HepG2 (cell line): ENCODE measurements around the gene IL12B. TPM values are rescaled to one million over a fixed set of nuclear protein-coding genes. Genes with fewer than 3 reads are reported as not detected.

Experiments used
- AFF4 ChIP-seq: sonication (generic); formaldehyde crosslinking; IDR thresholded peaks from 2 replicates; pipeline ENCODE4 v1.4.0; 2020; ENCODE audit warnings: missing genetic modification reagents
- CENPBD1 ChIP-seq: sonication (generic); formaldehyde crosslinking; IDR thresholded peaks from 2 replicates; pipeline ENCODE4 v1.8.0; 2022; ENCODE audit warnings: missing genetic modification reagents, low read depth, mild to moderate bottlenecking, borderline replicate concordance
- FOSL2 ChIP-seq: sonication (generic); formaldehyde crosslinking; IDR thresholded peaks from 2 replicates; pipeline ENCODE4 v1.4.0; 2020; ENCODE audit warnings: missing genetic modification reagents
- GMEB2 ChIP-seq: IDR thresholded peaks from 2 replicates; pipeline ENCODE4 v1.6.1; 2016; ENCODE audit warnings: missing biosample characterization, missing genetic modification reagents, low read depth
- RARG ChIP-seq: sonication (generic); formaldehyde crosslinking; IDR thresholded peaks from 2 replicates; pipeline ENCODE4 v1.4.0; 2020; ENCODE audit warnings: low read depth, mild to moderate bottlenecking, missing genetic modification reagents
- ZNF646 ChIP-seq: sonication (generic); formaldehyde crosslinking; IDR thresholded peaks from 2 replicates; pipeline ENCODE4 v1.9.0; 2021; ENCODE audit warnings: mild to moderate bottlenecking, missing genetic modification reagents
- ZSCAN20 ChIP-seq: sonication (generic); formaldehyde crosslinking; IDR thresholded peaks from 2 replicates; pipeline ENCODE4 v1.4.0; 2020; ENCODE audit warnings: missing genetic modification reagents, mild to moderate bottlenecking, borderline replicate concordance
- polyA plus RNA-seq, 8 experiments: library from polyadenylated mRNA; depleted of rRNA in 3 of 8; stranded (reverse) in 7 of 8; unstranded in 1 of 8; fragments of >200 nt; fragmentation: Illumina TruSeq in 4 of 8; extraction: Trizol in 4 of 8; gene quantifications; 2 replicates each; pipeline versions ENCODE4 v1.2.1 to v1.2.3, GENCODE V29; 2011 to 2016; ENCODE audit warnings: low read depth in 4 of 8, missing spikeins in 1 of 8, mixed read lengths in 1 of 8; ENCODE audit not compliant: insufficient read depth in 1 of 8
- total RNA-seq, 5 experiments: library from RNA; depleted of rRNA; stranded (reverse); fragments of >200 nt; fragmentation: Illumina TruSeq; extraction: Trizol; gene quantifications; 2 replicates each; pipeline ENCODE4 v1.2.3, GENCODE V29; 2016; ENCODE audit warnings: low read depth in 1 of 5

The IL12B gene
- total and polyA plus RNA-seq, 2 of the 13 experiments (the other 11 are each of a cell fraction or from before 2014, with no cell fraction given): not detected

- TF ChIP-seq CENPBD1 (CRISPR knock-in tag) (no peak), AFF4 (CRISPR knock-in tag) (no peak), ZNF646 (CRISPR knock-in tag) (no peak), ZSCAN20 (no peak), GMEB2 (CRISPR knock-in tag) (no peak), RARG (CRISPR knock-in tag) (no peak), FOSL2 (CRISPR knock-in tag) (no peak)
- TF ChIP-seq, all 625 proteins: peak for 0
These were observed 10.2 kb upstream of the IL12B start (continued) for GRCh38 chr5:159340511-159340910.
